Tibial artery (tissue), 4 donors: ENCODE measurements around the gene PARP8.

Experiments used
- DNase-seq, 2 donors: peaks; one replicate each; pipeline ENCODE4 v3.0.0-alpha.2; 2019
- H3K27ac ChIP-seq, 2 donors: fragments of 200-600 bp; sonication (generic) in 1 of 2; 1 replicate in 1 of 2; 2 replicates in 1 of 2; pipeline ENCODE4 v1.5.1; 2018 to 2019; ENCODE audit warnings: mild to moderate bottlenecking in 1 of 2
- H3K27me3 ChIP-seq, 2 donors: fragments of 200-600 bp; sonication (generic) in 1 of 2; one replicate each; pipeline versions ENCODE4 v1.5.1 to v1.6.0; 2016 to 2019
- H3K36me3 ChIP-seq, 3 donors: fragments of 200-600 bp; sonication (generic) in 2 of 3; one replicate each; pipeline ENCODE4 v1.5.1; 2016 to 2019; ENCODE audit warnings: mild to moderate bottlenecking in 2 of 3
- H3K4me1 ChIP-seq, 4 donors: fragments of 200-600 bp; sonication (generic) in 2 of 4; 1 replicate in 3 of 4; 2 replicates in 1 of 4; pipeline ENCODE4 v1.5.1; 2016 to 2019
- H3K4me3 ChIP-seq, 2 donors: fragments of 200-600 bp; sonication (generic) in 1 of 2; 1 replicate in 1 of 2; 2 replicates in 1 of 2; pipeline ENCODE4 v1.5.1; 2018 to 2019; ENCODE audit warnings: mild to moderate bottlenecking in 2 of 2
- H3K9me3 ChIP-seq, 3 donors: fragments of 200-600 bp; sonication (generic) in 1 of 3; one replicate each; pipeline ENCODE4 v1.5.1; 2016 to 2019
- intact Hi-C: fragments of 100-400 bp; cut with DNase I; formaldehyde crosslinking; loops from one replicate; pipeline ENCODE4 v1.15.0; 2023; ENCODE audit warnings: low total_unique reads
- TF ChIP-seq, protein P1 (sequence below), 2 experiments: fragments of 200-600 bp in 1 of 2; fragments of 450-650 bp in 1 of 2; IDR thresholded peaks; one replicate each; pipeline ENCODE4 v1.5.1; 2017 to 2019; ENCODE audit warnings: antibody characterized with exemption in 2 of 2, mild to moderate bottlenecking in 1 of 2, moderate library complexity in 1 of 2

Gene PARP8

GRCh38 chr5:50715001-50715400 is 48.6 kb downstream of the PARP8 start:
- Histone ChIP-seq H3K4me3 (no peak overlapping the region), H3K9me3 (no peaks in the 10 kb centered on the region), H3K36me3 (no peaks in the 10 kb centered on the region), H3K27me3 (no peaks in the 10 kb centered on the region), H3K4me1 (peaks cover 0 to 11% (median 5%) of the 10 kb centered on the region in 4 donors), H3K27ac (no peak overlapping the region)
- no peak for DNase-seq
- TF ChIP-seq, protein P1, sequence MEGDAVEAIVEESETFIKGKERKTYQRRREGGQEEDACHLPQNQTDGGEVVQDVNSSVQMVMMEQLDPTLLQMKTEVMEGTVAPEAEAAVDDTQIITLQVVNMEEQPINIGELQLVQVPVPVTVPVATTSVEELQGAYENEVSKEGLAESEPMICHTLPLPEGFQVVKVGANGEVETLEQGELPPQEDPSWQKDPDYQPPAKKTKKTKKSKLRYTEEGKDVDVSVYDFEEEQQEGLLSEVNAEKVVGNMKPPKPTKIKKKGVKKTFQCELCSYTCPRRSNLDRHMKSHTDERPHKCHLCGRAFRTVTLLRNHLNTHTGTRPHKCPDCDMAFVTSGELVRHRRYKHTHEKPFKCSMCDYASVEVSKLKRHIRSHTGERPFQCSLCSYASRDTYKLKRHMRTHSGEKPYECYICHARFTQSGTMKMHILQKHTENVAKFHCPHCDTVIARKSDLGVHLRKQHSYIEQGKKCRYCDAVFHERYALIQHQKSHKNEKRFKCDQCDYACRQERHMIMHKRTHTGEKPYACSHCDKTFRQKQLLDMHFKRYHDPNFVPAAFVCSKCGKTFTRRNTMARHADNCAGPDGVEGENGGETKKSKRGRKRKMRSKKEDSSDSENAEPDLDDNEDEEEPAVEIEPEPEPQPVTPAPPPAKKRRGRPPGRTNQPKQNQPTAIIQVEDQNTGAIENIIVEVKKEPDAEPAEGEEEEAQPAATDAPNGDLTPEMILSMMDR (IDR thresholded peaks at IDR 0.05), result no peak
- intact Hi-C loops, result no loop called here

GRCh38 chr5:50716134-50716533 is 49.7 kb downstream of the PARP8 start:
- H3K4me1 ChIP-seq, result peaks cover 0 to 8% (median 3%) of the 10 kb centered on the region in 4 donors
- no peaks in the 10 kb centered on the region for H3K27me3 ChIP-seq
- H3K9me3 ChIP-seq, result no peaks in the 10 kb centered on the region
- no peak for DNase-seq
- H3K36me3 ChIP-seq, result no peaks in the 10 kb centered on the region
- TF ChIP-seq, protein P1 (IDR thresholded peaks at IDR 0.05), result no peak
- H3K27ac ChIP-seq, result no peak overlapping the region
- H3K4me3 ChIP-seq, result no peak overlapping the region
- intact Hi-C loops, result no loop called here

DNA sequence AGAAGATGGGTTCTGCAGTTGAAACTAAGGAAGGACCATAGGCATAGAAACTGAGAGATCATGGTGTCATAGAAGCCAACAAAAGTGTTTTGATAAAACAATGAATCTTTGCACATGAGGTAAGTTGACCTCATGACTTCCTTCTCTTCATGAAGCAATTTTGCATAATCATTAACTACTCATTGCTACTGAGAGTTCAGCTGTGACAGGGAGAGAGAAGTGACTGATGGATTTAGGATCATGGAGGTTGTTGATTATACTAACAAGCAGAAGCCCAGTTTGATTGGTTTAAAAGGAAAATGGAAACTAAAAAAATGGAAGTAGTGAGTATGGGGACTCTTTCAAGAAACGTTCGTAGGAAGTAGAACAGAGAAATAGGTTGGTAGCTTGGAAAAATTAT is 51.2 kb downstream of the PARP8 start:
- Histone ChIP-seq H3K4me1 (no peaks in the 10 kb centered on the region), H3K27ac (no peak overlapping the region), H3K36me3 (no peaks in the 10 kb centered on the region), H3K9me3 (no peaks in the 10 kb centered on the region), H3K4me3 (no peak overlapping the region), H3K27me3 (no peaks in the 10 kb centered on the region)
- intact Hi-C loops, result no loop called here
- DNase-seq, result no peak
- TF ChIP-seq, protein P1 (IDR thresholded peaks at IDR 0.05), result no peak

DNA sequence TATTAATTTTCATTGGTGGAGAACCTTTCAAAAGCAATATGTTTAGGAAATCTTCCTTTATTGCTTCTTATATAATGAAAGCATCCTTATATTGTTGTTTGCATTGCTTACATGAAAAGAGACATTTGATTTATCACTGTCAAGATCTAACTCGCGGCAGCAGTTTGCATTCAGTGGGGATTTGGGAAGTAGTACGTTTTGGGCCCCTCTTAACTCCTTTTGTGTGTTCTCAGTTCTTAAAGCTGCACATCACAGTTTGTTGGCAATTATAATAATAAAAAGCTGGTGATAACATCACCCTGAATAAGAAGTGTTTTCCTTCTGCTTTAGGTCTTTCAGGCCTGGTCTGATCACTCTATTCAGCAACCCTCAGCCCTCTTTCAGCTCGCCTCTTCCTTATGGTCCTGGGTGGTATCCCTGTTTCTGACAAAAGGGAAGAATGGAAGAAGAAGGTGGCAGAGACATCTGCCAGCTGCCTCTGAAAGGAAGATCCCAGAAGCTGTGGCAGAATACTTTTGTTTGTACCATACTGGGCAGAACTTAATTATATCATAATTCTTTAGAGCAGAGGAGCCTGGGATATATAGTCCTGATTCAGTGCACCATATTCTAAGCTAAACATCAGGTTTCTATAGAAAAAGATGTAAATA is 53.7 kb downstream of the PARP8 start:
- H3K9me3 ChIP-seq, result no peaks in the 10 kb centered on the region
- H3K4me3 ChIP-seq, result no peak overlapping the region
- H3K4me1 ChIP-seq, result no peaks in the 10 kb centered on the region
- no peaks in the 10 kb centered on the region for H3K36me3 ChIP-seq
- no peak overlapping the region for H3K27ac ChIP-seq
- DNase-seq, result no peak
- intact Hi-C loops, result no loop called here
- no peaks in the 10 kb centered on the region for H3K27me3 ChIP-seq
- TF ChIP-seq, protein P1 (IDR thresholded peaks at IDR 0.05), result no peak

GRCh38 chr5:50722223-50722622 is 55.8 kb downstream of the PARP8 start:
- no peak for DNase-seq
- TF ChIP-seq, protein P1 (IDR thresholded peaks at IDR 0.05), result no peak
- intact Hi-C loops, result no loop called here
- Histone ChIP-seq H3K9me3 (no peaks in the 10 kb centered on the region), H3K36me3 (no peaks in the 10 kb centered on the region), H3K4me1 (peaks cover 0 to 10% (median 8%) of the 10 kb centered on the region in 4 donors), H3K27me3 (no peaks in the 10 kb centered on the region), H3K4me3 (no peak overlapping the region), H3K27ac (no peak overlapping the region)

- no peaks in the 10 kb centered on the region for H3K9me3 ChIP-seq
Measured at GRCh38 chr5:50724262-50724661, 57.8 kb downstream of the PARP8 start.

More at GRCh38 chr5:50724262-50724661, 57.8 kb downstream of the PARP8 start:
- H3K4me1 ChIP-seq, result peaks cover 0 to 12% (median 9%) of the 10 kb centered on the region in 4 donors
- H3K36me3 ChIP-seq, result no peaks in the 10 kb centered on the region
- H3K4me3 ChIP-seq, result no peak overlapping the region
- no peak for DNase-seq
- H3K27ac ChIP-seq, result no peak overlapping the region
- H3K27me3 ChIP-seq, result no peaks in the 10 kb centered on the region
- intact Hi-C loops, result no loop called here
- TF ChIP-seq, protein P1 (IDR thresholded peaks at IDR 0.05), result no peak
